Activated T-cell treated with anti-CD3 and anti-CD28 coated beads, Interleukin-2, amount 50 U/mL, for 72 hours (primary cell): ENCODE data around the gene SERF2. TPM values are rescaled to one million over a fixed set of nuclear protein-coding genes. Genes with fewer than 3 reads are reported as not detected.
A peak's percentile ranks its signal among the peaks of the same experiment; 100 is the strongest.
"Not testable (repeated sequence)": the region's sequence is repeated elsewhere in the genome, so short reads cannot be mapped to it uniquely, and the experiment has no call there.

Source experiments
- ATAC-seq, 2 donors: fragments of 150-1000 bp; cut with Tn5 transposase; replicated peaks in 1 of 2; 2 replicates each; pipeline ENCODE4 v1.10.0; 2021; ENCODE audit warnings: moderate library complexity in 2 of 2, mild to moderate bottlenecking in 1 of 2
- DNase-seq, 2 donors: peaks; one replicate each; pipeline ENCODE4 v3.0.0; 2021 to 2022; ENCODE audit warnings: mixed read lengths in 1 of 2
- H3K27ac Mint-ChIP-seq: one replicate; pipeline ENCODE4 v1.8.0; 2022; ENCODE audit warnings: mild to moderate bottlenecking, moderate library complexity, mixed read lengths
- H3K27me3 Mint-ChIP-seq: one replicate; pipeline ENCODE4 v1.8.0; 2022; ENCODE audit warnings: low read depth, mixed read lengths
- H3K36me3 Mint-ChIP-seq, 2 donors: one replicate each; pipeline ENCODE4 v1.8.0; 2022; ENCODE audit warnings: mixed read lengths in 2 of 2, mild to moderate bottlenecking in 1 of 2; ENCODE audit not compliant: insufficient read depth in 2 of 2
- H3K4me1 Mint-ChIP-seq: one replicate; pipeline ENCODE4 v1.8.0; 2022; ENCODE audit warnings: low read depth, mixed read lengths
- H3K4me3 Mint-ChIP-seq, 2 donors: one replicate each; pipeline ENCODE4 v1.8.0; 2022; ENCODE audit warnings: mild to moderate bottlenecking in 2 of 2, mixed read lengths in 2 of 2, moderate library complexity in 2 of 2
- H3K9me3 Mint-ChIP-seq, 2 donors: one replicate each; pipeline ENCODE4 v1.8.0; 2022; ENCODE audit warnings: mixed read lengths in 2 of 2
- total RNA-seq, 2 donors: library from RNA; stranded (reverse); gene quantifications; one replicate each; pipeline ENCODE4 v1.2.3, GENCODE V29; 2022

Gene SERF2
- total RNA-seq, 2 donors from 2014 or later = 445 to 520 TPM

- H3K4me3 Mint-ChIP-seq = peak overlapping the region; percentile 20 to 91
- no peak for ATAC-seq
- H3K4me1 Mint-ChIP-seq = peaks cover 57% of the 10 kb centered on the region
- no peak overlapping the region for H3K27ac Mint-ChIP-seq
- peaks cover 12 to 42% of the 10 kb centered on the region in 2 donors for H3K36me3 Mint-ChIP-seq
- DNase-seq = no peak
- no peaks in the 10 kb centered on the region for H3K9me3 Mint-ChIP-seq
- H3K27me3 Mint-ChIP-seq = no peaks in the 10 kb centered on the region
These were observed 7.3 kb downstream of the SERF2 start for GRCh38 chr15:43799209-43799944.

DNA sequence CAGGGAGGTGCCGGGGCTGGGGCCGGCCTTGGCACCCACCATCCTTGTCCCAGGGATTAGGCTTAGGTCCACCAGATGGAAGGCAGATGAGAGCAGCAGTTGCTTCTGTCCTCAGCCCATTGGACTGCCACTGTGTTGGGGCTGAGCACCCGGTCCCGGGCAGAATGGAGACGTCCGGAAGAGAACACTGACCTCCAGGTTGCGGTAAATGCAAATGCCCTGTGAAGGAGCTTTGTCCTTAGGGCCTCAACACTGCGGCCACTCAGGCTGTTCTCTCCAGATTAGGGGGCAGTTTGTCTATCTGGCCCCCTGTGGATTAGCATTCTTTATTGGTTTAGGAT, 7.8 kb downstream of the SERF2 start, which contains the start of gene SERINC4:
TSS of gene SERINC4 (minus strand) at position 276 of the 341 bp plus-strand sequence. CDS start at position 42, 234 bp downstream.
- H3K9me3 Mint-ChIP-seq = no peaks in the 10 kb centered on the region
- peaks cover 11 to 43% of the 10 kb centered on the region in 2 donors for H3K36me3 Mint-ChIP-seq
- peaks cover 52% of the 10 kb centered on the region for H3K4me1 Mint-ChIP-seq
- ATAC-seq (peak; percentile 1 to 2), DNase-seq (no peak)
- H3K27me3 Mint-ChIP-seq = no peaks in the 10 kb centered on the region
- H3K4me3 Mint-ChIP-seq = peak within 1 kb of the TSS; percentile 89 to 91
- peak within 1 kb of the TSS; percentile 89 for H3K27ac Mint-ChIP-seq

DNA sequence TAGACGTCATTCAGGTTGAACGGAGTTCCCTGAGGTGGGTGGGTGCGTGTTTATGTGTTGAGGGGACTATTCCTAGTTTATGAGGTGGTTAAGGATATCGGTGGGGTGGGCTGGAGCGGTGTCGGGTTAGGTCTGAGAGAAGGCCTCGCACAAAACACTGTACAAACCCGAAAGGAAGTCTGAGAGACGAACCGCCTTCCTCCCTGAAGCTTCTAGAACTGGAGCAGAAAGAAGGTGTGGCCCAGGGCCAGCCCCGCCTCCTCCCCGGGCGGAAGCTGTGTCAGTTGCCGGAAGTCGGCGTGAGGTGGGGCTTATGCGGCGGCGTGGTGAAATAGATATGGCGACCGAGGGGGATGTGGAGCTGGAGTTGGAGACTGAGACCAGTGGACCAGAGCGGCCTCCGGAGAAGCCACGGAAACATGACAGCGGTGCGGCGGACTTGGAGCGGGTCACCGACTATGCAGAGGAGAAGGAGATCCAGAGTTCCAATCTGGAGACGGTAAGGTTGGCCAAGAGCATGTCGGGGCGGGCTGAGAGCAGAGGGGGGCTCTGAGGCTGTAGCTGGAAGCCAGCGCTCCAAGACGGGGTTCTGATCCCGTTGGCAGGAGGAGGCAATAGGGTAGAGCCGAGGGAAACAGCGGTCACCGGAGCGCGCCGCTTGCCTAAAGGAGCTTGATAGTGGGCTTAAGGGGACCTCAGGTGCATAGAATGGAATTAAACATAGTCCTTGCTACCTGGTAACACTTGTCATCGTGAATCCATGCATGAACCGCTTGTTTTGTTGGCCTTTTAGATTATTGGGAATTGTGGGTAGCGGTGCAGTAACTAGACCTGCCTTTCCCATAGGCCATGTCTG, 8.4 kb downstream of the SERF2 start, which contains the start of gene HYPK:
TSS of gene HYPK (plus strand) at position 314 of the 856 bp plus-strand sequence. CDS start at position 338, 24 bp downstream.
- DNase-seq (peak; percentile 94), ATAC-seq (peak; percentile 98)
- Mint-ChIP-seq H3K27me3 (no peaks in the 10 kb centered on the region), H3K4me3 (peak within 1 kb of the TSS; percentile 89 to 91), H3K4me1 (peaks cover 46% of the 10 kb centered on the region), H3K9me3 (no peaks in the 10 kb centered on the region), H3K36me3 (peaks cover 7 to 39% of the 10 kb centered on the region in 2 donors), H3K27ac (peak within 1 kb of the TSS; percentile 89)

GRCh38 chr15:43802676-43803075, 10.6 kb downstream of the SERF2 start:
- Mint-ChIP-seq H3K4me1 (peaks cover 34% of the 10 kb centered on the region), H3K36me3 (peaks cover 16 to 42% of the 10 kb centered on the region in 2 donors)
- not testable (repeated sequence) for ATAC-seq, H3K27ac Mint-ChIP-seq, H3K9me3 Mint-ChIP-seq, H3K27me3 Mint-ChIP-seq, DNase-seq, H3K4me3 Mint-ChIP-seq

DNA sequence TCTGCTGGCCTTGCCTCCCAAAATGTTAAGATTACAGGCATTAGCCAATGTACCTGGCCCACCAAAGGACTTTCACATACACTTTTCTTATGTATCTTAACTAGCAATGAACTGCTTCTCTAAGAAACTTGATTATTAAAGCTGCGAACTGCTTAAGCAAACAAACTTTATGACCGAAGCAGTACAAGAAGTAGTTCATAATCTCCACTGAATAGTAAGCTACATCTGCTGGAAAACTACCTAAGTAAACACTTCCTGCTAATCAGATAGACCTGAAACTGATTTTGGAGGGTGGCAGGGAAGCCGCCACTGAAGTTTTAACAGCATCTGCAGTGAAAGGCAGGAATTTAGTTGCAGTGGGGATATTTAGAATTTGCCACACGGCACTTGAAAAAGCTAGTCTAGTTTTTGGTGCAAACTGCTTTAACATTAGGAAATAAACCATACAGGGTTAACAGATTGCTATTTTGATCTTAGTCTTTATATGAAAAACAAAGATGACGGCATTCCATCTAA, 16.4 kb downstream of the SERF2 start:
- H3K4me3 Mint-ChIP-seq = no peak overlapping the region
- no peak overlapping the region for H3K27ac Mint-ChIP-seq
- H3K4me1 Mint-ChIP-seq = peaks cover 4% of the 10 kb centered on the region
- H3K9me3 Mint-ChIP-seq = no peaks in the 10 kb centered on the region
- no peaks in the 10 kb centered on the region for H3K27me3 Mint-ChIP-seq
- peaks cover 22 to 37% of the 10 kb centered on the region in 2 donors for H3K36me3 Mint-ChIP-seq
- DNase-seq (no peak), ATAC-seq (no peak)

DNA sequence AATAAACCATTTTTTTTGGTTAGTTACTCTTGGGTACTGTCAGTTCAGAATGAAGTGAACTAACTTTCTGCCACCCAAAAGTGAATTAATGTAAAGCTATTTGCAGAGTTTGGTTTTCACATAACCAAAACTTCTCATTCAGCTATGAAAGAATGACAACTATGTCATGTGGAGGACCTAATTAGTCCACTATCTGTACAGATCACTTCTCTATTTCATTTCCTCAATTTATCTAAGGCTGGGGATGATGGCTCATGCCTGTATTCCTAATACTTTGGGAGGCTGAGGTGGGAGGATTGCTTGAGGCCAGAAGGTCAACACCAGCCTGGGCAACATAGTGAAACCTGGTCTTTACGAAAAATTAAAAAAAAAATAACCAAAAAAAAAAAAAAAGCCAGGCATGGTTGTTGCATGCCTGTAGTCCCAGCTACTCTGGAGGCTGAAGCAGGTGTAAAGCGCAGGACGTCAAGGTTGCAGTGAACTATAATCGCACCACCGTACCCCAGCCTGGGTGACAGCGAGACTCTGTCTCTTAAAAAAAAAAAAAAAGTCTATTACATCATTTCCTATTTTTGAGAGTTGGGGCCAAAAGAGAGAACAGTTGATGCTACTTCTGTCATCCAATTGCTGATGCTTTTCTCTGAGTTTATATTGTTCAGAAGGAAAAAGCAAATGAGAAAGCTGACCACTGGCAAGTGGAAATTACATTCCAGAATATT, 17.0 kb downstream of the SERF2 start:
- Mint-ChIP-seq H3K9me3 (no peaks in the 10 kb centered on the region), H3K27me3 (no peaks in the 10 kb centered on the region), H3K4me1 (peaks cover 4% of the 10 kb centered on the region), H3K36me3 (peaks cover 22 to 33% of the 10 kb centered on the region in 2 donors), H3K4me3 (no peak overlapping the region), H3K27ac (peak overlapping the region; percentile 91)
- DNase-seq (no peak), ATAC-seq (no peak)

- H3K9me3 Mint-ChIP-seq, ATAC-seq, DNase-seq, H3K27me3 Mint-ChIP-seq, H3K4me3 Mint-ChIP-seq: not testable (repeated sequence)
- H3K36me3 Mint-ChIP-seq = peaks cover 15 to 29% of the 10 kb centered on the region in 2 donors
- peaks cover 14% of the 10 kb centered on the region for H3K4me1 Mint-ChIP-seq
- H3K27ac Mint-ChIP-seq = peak overlapping the region; percentile 20
These were observed 22.9 kb downstream of the SERF2 start for GRCh38 chr15:43815064-43815463.

GRCh38 chr15:43821505-43821904, 29.4 kb downstream of the SERF2 start:
- peak overlapping the region; percentile 48 to 77 for H3K4me3 Mint-ChIP-seq
- H3K4me1 Mint-ChIP-seq = peaks cover 66% of the 10 kb centered on the region
- H3K27me3 Mint-ChIP-seq = no peaks in the 10 kb centered on the region
- H3K36me3 Mint-ChIP-seq = peaks cover 8 to 22% of the 10 kb centered on the region in 2 donors
- peak overlapping the region; percentile 91 for H3K27ac Mint-ChIP-seq
- DNase-seq = no peak
- no peak for ATAC-seq
- H3K9me3 Mint-ChIP-seq = no peaks in the 10 kb centered on the region

- peaks cover 22 to 30% of the 10 kb centered on the region in 2 donors for H3K36me3 Mint-ChIP-seq
- DNase-seq = peak; percentile 91 to 92
- peak; percentile 83 to 88 for ATAC-seq
- H3K9me3 Mint-ChIP-seq = no peaks in the 10 kb centered on the region
- H3K27me3 Mint-ChIP-seq = no peaks in the 10 kb centered on the region
- H3K4me3 Mint-ChIP-seq = peak within 1 kb of the TSS; percentile 95 to 98
- H3K4me1 Mint-ChIP-seq = peaks cover 80% of the 10 kb centered on the region
- peak within 1 kb of the TSS; percentile 86 for H3K27ac Mint-ChIP-seq
These were observed 32.5 kb downstream of the SERF2 start, which contains the start of gene MFAP1 for GRCh38 chr15:43824302-43825246. TSS of gene MFAP1 (minus strand) at chr15:43824690. CDS start at chr15:43824569, 121 bp downstream.

GRCh38 chr15:43825305-43825704, 33.2 kb downstream of the SERF2 start:
- peak overlapping the region; percentile 83 for H3K27ac Mint-ChIP-seq
- peak overlapping the region; percentile 95 to 98 for H3K4me3 Mint-ChIP-seq
- not testable (repeated sequence) for ATAC-seq, H3K9me3 Mint-ChIP-seq, DNase-seq, H3K27me3 Mint-ChIP-seq
- H3K4me1 Mint-ChIP-seq = peaks cover 83% of the 10 kb centered on the region
- H3K36me3 Mint-ChIP-seq = peaks cover 22 to 35% of the 10 kb centered on the region in 2 donors

- H3K27me3 Mint-ChIP-seq = no peaks in the 10 kb centered on the region
- peaks cover 22 to 37% of the 10 kb centered on the region in 2 donors for H3K36me3 Mint-ChIP-seq
- no peak for DNase-seq
- H3K27ac Mint-ChIP-seq = peak overlapping the region; percentile 97
- H3K4me3 Mint-ChIP-seq = peak overlapping the region; percentile 95 to 98
- peaks cover 85% of the 10 kb centered on the region for H3K4me1 Mint-ChIP-seq
- ATAC-seq = no peak
- no peaks in the 10 kb centered on the region for H3K9me3 Mint-ChIP-seq
These were observed 33.9 kb downstream of the SERF2 start for GRCh38 chr15:43826029-43826507.
